DOHH2 (cell line): ENCODE measurements around the gene DDIT4.

Source experiments
- CTCF ChIP-seq: fragments of 200-600 bp; sonication (generic); IDR thresholded peaks from one replicate; pipeline ENCODE4 v1.5.1; 2014; ENCODE audit warnings: antibody characterized with exemption, mild to moderate bottlenecking, low read depth, low read length; ENCODE audit not compliant: poor library complexity, severe bottlenecking
- EZH2phosphoT487 ChIP-seq: fragments of 200-600 bp; sonication (generic); IDR thresholded peaks from 2 replicates; pipeline ENCODE4 v1.6.1; 2017; ENCODE audit warnings: borderline replicate concordance, mild to moderate bottlenecking, antibody characterized with exemption, low read length, moderate library complexity, mixed read lengths

GRCh38 chr10:72306215-72306760 is 32.6 kb downstream of the DDIT4 start:
- no peak for TF ChIP-seq CTCF
- TF ChIP-seq EZH2phosphoT487 = no peak
